HG03175 (cell line): Measurements from ENCODE around the gene CHMP4B.

Source experiments
- ATAC-seq: cut with Tn5 transposase; IDR thresholded peaks from one replicate; pipeline ENCODE4 v1.9.1; 2021; ENCODE audit warnings: mild to moderate bottlenecking, moderate library complexity; ENCODE audit not compliant: unreplicated experiment

Gene CHMP4B

DNA sequence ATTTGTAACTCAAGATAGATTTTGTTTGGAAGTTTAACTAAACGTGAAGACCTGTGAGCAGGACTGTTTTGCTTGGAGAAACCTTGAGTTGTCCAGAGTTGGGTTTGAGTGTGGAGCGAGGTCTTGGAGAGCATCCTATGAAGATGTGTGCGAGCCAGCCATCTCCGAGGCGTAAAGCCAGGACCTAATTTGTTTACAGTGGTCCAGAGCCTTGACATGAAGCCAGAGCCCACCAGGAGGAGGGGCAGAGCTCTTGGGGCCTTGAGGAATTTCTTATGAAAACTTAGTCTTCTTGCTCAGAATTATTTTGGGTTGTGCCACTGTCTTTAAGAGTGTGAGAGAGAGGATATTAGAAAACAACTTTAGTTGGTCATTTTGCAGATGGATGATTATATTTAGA is 6.3 kb downstream of the CHMP4B start:
- no peak for ATAC-seq

DNA sequence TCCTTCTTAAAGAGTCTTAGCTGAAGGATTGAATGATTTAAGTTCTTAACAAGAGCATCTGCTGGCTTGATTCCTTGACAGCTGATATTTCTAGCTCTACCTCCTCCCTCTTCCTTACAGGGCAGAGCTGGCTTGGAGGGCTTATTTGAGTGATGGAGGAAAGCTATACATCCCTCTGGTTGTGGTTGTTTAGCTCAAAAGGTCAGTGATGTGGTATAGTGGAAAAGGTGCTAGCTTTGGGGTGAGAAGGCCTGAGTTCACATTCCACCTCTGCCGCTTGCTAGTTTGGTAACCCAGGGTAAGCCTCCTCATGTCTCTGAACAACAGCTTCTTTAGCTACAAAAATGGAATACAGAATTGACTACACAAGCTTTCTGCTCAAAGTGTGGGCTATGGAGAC is 8.3 kb downstream of the CHMP4B start:
- no peak for ATAC-seq

DNA sequence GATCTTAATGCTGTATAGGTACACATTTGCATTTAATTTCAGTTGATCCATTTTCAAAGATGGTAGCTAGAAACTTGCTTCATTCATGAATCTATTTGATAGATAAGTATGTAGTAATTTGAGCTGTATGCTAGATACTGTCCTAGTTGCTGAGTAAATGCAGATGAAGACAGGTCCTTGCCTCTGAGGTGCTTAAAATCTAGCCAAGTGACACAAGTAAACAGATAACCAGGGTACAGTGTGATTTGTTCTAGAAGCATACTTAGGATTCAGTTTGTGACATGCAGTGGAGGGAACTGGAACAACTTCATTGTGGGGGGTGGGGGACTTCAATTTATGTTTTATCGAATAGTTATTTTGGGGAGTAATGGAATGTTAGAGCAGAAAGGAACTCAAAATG is 9.2 kb downstream of the CHMP4B start:
- ATAC-seq, result no peak

DNA sequence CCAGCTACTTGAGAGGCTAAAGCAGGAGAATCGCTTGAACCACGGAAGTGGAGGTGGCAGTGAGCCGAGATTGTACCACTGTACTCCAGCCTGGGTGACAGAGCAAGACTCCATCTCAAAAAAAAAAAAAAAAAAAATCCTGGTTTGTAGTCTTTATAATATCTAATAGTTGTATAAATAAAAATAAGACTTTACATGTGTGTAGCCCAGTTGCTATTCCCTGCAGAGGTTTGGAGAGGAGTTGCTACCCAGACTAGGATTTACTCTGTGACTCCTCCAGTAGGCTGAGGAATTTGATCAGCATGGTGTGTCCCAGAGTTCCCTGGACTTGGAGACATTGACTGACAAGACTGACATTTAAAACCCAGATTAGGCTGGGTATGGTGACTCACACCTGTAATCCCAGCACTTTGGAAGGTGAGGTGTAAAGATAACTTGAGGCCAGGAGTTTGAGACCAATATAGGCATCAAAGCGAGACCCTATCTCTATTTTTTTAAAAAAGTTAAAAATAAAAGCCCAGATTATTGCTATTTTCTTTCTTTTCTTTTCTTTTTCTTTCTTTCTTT is 10.2 kb downstream of the CHMP4B start:
- no peak for ATAC-seq

DNA sequence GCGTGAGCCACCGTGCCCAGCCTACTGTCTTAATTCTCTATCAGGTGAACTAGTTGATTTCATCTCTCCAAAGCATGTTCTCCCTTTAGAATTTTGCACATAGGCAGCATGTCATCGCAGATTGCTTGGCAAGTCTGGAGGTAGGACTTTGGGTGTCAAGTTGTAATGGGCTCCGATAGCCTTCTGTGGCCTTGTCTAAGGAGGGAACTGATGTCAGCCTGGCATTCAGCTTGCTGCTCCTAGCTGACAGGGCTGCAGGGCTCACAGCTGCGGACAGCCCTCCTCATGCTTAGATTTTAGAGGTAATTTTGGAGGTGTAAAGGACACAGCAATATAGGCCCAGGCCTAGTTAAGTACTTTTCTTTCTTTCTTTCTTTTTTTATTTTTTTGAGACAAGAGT is 11.3 kb downstream of the CHMP4B start:
- ATAC-seq, result no peak

DNA sequence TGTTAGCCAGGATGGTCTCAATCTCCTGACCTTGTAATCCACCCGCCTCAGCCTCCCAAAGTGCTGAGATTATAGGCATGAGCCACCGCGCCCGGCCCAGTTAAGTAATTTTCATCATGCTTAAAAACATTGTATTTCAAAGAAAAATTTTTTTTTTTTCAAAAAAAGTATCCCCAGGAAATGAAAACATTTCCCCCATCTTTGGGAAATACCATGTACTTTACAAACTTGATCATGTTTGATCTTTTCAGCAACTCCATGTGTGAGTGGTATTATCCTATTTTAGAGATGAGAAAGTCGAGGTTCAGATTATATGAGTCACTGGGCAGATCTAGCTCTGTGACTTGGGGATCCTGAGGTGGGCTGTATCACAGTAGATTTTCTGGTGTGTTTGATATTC is 11.8 kb downstream of the CHMP4B start:
- no peak for ATAC-seq

DNA sequence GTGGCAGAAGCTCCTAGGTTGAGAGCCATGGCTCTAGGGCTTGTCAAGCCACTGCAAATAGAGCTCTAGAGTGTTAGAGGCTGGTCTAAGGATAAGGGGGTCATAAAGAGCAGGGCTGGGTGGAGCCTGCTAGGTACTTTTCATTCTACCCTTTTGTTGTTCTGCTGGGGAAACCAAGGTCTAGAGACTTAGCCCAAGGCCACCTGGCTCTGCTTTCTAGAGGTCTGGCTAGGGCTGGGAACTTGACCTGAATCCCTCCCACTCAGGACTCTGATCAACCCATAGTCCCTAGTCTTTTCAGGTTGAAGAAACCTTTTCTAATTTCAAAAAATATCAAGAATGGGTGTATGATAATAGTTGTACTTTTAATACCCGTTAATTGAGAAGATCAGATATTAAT is 13.7 kb downstream of the CHMP4B start:
- no peak for ATAC-seq

DNA sequence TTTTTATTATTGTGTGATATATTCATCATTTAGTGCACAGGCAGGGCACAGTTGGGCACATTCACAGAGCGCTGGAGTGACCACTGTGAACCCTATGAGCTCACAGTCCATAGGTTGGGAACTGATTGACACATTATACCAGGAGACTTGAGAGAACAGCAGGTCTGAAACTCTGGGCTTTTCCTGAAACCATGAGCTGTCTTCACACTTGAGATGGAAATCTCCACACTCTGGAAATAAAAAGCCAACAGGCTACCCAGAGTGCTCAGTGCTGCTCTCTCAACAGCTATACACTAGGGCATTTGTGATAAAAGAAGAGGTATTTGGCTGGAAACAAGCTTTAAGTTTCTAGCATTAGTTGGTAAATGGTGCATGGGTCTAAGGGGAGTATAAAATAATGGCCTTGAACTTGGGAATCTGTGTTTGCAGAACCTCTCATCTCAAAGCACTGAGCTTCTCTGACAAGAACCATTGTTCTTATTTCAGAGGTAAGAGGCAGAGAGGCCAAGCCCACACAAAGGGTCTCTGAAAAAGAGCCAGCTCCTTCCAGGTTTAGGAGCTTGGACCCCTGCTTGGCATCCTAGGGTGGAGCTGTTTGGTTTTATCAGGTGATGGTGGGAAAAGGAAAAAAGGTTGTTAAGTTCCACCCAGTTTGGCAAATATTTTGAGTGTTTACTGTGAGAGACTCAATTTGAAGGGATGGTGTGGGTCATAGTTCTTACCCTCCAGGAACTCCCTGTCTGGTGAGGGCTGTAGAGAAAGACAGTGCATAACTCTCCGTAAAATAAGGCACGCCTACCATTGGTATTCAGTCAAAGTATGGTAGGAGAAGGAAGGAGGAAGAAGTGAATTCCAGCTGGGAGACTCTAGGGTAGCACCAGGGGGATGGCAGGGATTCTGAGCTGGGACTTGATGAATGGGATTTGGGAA is 14.5 kb downstream of the CHMP4B start:
- no peak for ATAC-seq

DNA sequence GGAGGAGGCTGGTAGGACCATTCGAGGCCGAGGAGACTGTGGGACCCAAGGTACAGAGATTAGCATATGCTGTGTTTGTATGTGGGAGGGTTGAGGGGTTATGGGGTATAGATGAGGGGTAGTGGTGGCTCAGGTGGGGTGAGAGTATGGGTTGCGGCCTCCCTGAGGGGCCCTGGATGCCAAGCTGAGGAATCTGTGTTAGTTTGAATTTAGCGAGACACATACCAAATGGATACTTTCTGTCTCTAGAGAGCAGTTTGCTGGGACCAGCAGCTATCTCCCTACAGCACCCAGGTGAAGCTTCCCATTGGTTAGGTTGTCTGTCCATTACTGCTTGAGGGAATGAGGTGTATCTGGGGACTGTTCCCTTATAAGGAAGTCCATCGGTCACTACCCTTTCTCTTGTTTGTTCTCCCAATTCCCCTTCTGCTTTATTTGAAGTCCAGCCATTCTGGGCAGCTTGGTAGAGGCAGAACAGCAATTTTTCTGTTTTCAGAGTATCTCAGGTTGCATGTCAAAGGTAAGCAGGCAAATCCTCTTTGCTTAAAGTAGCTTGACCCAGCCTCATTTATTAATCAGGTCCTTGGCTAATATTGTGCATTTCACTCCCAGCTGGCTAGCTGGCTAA is 15.2 kb downstream of the CHMP4B start:
- ATAC-seq, result no peak

DNA sequence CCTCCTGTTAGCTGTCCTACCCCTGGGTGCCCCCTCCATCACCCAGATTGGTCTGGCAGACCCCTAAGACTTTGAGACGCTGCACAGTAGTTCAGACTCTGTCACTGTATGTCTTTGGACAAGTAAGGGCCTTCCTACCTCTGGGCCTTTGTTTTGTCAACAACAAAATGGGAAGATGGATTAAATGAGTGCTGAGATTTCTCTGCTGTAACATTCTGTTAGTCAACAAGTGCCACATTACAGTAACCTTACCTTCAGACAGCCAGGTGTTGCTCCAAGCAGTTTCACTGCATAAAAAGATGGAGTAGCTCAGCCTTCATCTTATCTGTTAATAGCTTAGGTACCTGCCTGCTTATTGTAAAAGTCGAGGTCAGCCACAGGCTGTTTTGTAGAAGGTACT is 16.0 kb downstream of the CHMP4B start:
- no peak for ATAC-seq

DNA sequence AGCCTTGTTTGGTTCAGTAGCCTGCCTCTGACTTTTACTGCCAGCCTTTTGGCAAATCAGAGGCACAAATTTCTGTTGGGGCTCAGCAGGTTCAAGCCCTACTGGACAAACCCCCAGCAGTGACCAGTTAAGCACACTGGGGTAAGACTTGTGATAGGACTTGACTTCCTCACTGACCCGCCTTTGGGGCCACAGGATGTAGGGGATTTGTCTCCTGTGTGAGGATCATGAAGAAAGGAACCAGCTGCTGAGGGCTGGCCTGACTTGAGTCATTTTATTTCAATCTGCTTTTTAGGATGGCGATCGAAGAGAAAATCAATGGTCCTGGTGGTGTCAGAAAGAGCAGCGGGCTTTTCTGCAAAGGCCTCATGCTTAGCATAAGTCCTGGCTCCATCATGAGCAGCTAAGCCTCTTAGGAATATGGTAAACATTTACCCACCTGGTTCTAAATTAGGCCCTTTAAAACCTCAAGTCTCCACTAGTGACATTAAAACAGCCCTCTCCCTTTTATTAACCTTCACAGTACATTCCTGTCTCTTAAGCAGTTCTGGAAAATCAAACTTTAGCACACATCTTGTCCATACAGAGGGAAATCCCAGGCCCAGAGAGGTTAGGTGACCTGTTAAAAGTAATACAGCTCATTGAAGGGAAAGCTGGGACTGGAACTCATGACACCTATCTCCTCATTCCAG is 16.6 kb downstream of the CHMP4B start:
- ATAC-seq, result no peak

DNA sequence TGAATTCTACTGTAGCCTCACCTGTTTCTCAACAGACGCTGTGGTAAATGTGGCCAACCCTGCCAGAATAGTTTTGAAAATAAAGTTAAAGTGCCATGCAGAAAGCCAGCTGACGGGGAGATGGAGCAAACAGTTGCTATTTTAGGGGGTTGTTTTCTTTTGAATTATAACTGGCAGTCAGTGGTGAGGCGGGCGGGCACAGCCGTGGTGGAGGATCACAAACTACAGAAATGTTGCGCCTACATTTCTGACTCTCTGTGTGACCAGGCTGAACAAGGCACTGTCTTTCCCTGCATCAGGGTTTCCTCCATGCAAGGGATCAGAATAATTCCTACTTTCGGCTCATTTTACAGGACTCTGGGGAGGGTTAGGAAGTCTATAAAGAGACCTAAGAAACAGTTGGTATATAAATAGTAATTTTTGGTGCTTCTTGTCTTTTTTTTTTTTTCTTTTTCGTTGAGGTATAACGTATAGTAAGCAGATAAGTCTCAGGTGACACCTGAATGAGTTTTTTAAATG is 17.2 kb downstream of the CHMP4B start:
- no peak for ATAC-seq

DNA sequence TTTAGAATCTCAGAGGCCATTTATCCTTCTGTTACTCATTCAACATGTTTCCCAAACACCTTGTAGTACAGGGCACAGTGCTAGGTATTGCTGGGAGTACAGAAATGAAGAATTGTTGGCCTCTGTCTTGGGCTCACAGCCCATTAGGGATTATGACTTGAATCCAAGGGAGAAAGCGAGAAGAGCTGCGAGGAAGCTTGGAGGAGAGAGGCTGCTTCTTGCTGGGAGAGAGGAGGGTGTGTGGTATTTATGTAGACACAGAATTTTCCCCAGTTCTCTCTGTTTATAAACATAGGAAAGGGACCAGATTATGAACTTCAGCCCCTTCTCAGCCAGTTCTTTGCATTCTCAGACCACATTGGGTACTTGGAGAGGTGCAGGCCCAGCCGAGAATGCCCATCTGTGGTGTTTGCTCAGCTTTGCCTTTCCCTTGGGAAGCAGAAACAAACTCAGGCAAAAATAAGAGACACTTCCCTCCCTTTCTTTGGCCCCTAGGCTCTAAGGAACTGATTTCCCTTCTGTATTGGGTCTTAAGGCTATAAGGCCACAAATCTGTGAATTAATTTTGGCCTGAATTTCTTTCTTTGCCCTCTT is 17.9 kb downstream of the CHMP4B start:
- no peak for ATAC-seq

DNA sequence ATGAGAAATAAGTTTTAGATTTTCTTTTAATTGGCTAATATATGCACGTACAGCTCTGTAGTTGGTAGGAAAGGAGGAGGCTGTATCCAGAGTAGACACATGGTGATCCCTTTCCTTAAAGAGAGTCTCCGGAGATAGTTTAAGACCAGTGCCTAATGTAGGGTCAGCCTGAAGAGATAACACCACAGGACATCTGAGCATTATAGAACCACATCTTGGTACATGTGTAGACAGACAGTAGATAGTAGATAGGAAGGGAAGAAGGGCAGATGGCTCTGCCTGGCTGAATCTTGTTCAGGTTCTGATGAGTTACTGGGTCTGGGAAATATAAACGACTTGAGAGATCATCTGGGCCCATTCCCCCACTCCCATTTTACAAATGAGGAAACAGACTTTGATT is 18.5 kb downstream of the CHMP4B start:
- no peak for ATAC-seq

DNA sequence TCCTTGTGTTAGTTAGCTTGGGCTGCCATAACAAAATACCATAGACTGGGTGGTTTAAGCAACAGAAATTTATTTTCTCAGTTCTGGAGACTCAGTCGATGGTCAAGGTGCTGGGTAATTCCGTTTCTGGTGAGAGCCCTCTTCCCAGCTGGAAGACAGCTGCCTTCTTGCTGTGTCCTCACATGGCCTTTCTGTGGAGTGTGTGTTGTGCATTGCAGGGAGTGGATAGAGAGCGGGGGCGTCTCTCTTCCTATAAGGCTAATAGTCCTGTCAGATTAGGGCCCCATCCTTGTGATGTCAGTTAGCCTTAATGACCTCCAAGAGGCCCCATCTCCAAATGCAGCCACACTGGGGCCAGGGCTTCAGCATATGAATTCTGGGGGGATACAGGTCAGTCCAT is 19.2 kb downstream of the CHMP4B start:
- no peak for ATAC-seq

DNA sequence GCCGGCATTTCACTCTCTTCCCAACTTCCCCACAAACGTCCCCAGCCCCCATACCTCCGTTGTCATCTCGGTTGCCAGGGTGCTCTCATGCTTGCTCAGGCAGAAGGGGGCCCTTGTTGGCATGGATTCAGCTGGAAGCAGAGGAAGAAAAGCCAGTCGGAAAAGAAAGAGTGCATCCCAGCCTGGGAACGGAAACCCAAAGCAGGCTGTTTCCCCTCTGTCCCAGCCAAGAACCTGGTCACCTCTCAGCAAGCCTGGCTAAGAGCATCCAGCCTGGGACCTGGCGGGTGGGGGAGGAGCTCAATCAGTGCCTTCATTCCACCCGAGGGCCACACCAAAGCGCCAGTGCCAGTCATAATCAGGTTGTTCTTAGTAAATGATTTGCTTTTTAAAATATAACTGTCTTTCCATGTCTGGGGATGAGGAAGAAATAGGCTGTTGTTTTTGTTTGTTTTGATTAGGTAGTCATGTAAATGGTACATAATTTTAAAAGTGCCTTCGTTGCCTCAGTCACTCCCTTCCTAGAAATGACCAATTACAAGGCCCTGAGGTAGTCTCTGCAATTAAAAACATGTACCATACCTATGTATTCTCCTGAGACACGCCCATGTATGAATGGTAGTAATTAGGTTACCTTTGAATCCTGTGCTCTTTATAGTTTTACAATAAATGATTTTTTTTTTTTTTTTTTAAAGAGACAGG is 21.1 kb downstream of the CHMP4B start:
- ATAC-seq, result no peak

DNA sequence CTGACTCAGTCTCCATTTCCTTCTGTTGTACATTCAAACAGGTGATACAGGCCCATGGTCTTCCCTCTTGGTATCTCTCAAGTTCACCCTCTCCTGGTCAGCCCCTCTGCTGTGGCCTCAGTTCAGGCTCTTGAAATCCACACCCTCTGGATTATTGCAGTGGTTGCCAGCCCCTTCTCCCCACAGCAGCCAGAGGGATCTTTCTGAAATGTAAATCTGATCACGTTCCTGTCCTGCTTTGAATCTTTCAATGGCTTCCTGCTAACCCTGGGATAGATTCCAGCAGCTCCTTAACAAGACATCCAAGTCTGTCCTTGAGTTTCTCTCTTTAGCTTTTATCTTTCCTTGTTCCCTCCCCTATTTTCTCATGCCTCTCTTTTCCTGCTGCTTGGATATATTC is 22.2 kb downstream of the CHMP4B start:
- no peak for ATAC-seq

DNA sequence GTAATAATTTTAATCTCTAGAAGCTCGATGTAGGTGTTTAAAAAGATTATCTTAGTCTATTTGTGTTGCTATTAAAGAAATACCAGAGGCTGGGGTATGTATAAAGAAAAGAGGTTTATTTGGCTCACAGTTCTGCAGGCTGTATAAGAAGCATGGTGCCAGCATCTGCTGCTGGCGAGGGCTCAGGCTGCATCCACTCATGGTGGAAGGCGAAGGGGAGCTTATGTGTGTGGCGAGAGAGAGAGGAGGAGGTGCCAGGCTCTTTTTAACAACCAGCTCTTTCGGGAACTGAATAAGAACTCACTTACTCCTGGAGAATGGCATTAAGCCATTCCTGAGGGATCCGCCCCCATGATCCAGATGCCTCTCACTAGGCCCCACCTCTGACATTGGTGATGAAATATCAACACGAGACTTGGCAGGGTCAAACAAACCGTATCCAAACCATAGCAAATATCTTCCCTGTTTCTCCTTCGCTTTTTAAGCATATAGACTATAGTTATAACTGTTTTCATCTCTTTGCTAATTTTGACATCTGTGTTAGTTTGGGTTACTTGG is 24.5 kb downstream of the CHMP4B start:
- ATAC-seq, result no peak

DNA sequence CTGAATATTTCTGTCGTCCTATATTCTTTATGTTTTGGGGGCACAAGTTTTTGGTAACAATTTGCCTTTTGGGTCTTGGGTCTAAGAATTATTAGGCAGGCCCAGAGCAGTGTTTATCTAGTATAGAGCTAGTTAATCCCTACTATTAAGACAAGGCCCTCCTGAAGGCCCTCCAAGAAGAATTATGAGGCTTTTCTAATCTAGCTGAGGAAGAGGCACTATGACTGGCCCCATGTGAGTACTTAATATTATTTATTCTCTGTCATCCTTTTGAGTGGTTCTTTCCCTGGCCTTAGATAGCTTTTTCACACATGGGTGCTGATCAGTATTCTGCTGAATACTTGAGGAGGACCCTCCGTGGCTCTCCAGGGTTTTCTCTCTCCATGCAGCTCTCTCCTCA is 25.1 kb downstream of the CHMP4B start:
- no peak for ATAC-seq
